NCI-H510A treated with DMSO at 0.1 percent for 48 hours (cell line): Measurements from ENCODE around the gene LETM1.
"Not testable (repeated sequence)": the region's sequence is repeated elsewhere in the genome, so short reads cannot be mapped to it uniquely, and the experiment has no call there.

ENCODE experiments used
- DNase-seq: peaks from one replicate; lab custom pipeline; 2025; lab: John Stamatoyannopoulos, UW

The LETM1 gene

GRCh38 chr4:1851575-1852410, 4.2 kb downstream of the LETM1 start:
- no peak for DNase-seq

- DNase-seq: no peak
Measured at GRCh38 chr4:1851160-1851559, 4.8 kb downstream of the LETM1 start.

- DNase-seq: no peak
Measured at GRCh38 chr4:1850276-1850675, 5.7 kb downstream of the LETM1 start.

- no peak for DNase-seq
Measured at GRCh38 chr4:1846580-1846979, 9.4 kb downstream of the LETM1 start.

GRCh38 chr4:1844618-1845017, 11.3 kb downstream of the LETM1 start:
- not testable (repeated sequence) for DNase-seq

- no peak for DNase-seq
Measured at GRCh38 chr4:1843852-1844251, 12.1 kb downstream of the LETM1 start.

- DNase-seq: no peak
Measured at GRCh38 chr4:1842993-1843448, 12.9 kb downstream of the LETM1 start.

- DNase-seq: no peak
Measured at GRCh38 chr4:1842339-1842895, 13.5 kb downstream of the LETM1 start.

- DNase-seq: no peak
Measured at GRCh38 chr4:1841887-1842210, 14.1 kb downstream of the LETM1 start.

- no peak for DNase-seq
Measured at GRCh38 chr4:1841201-1841886, 14.6 kb downstream of the LETM1 start.

- DNase-seq: no peak
Measured at GRCh38 chr4:1839282-1839681, 16.7 kb downstream of the LETM1 start.

- DNase-seq: no peak
Measured at GRCh38 chr4:1837069-1837468, 18.9 kb downstream of the LETM1 start.

GRCh38 chr4:1836650-1837049, 19.3 kb downstream of the LETM1 start:
- no peak for DNase-seq

GRCh38 chr4:1835836-1836235, 20.1 kb downstream of the LETM1 start:
- DNase-seq: not testable (repeated sequence)

GRCh38 chr4:1834047-1834775, 21.7 kb downstream of the LETM1 start:
- no peak for DNase-seq

- no peak for DNase-seq
Measured at GRCh38 chr4:1833307-1834046, 22.5 kb downstream of the LETM1 start.

- no peak for DNase-seq
Measured at GRCh38 chr4:1832690-1833089, 23.3 kb downstream of the LETM1 start.

GRCh38 chr4:1831331-1831730, 24.6 kb downstream of the LETM1 start:
- DNase-seq: no peak

- no peak for DNase-seq
Measured at GRCh38 chr4:1830642-1831228, 25.2 kb downstream of the LETM1 start.

GRCh38 chr4:1830234-1830633, 25.7 kb downstream of the LETM1 start:
- DNase-seq: no peak
